ENCODE data around the gene C14orf180.

DNA sequence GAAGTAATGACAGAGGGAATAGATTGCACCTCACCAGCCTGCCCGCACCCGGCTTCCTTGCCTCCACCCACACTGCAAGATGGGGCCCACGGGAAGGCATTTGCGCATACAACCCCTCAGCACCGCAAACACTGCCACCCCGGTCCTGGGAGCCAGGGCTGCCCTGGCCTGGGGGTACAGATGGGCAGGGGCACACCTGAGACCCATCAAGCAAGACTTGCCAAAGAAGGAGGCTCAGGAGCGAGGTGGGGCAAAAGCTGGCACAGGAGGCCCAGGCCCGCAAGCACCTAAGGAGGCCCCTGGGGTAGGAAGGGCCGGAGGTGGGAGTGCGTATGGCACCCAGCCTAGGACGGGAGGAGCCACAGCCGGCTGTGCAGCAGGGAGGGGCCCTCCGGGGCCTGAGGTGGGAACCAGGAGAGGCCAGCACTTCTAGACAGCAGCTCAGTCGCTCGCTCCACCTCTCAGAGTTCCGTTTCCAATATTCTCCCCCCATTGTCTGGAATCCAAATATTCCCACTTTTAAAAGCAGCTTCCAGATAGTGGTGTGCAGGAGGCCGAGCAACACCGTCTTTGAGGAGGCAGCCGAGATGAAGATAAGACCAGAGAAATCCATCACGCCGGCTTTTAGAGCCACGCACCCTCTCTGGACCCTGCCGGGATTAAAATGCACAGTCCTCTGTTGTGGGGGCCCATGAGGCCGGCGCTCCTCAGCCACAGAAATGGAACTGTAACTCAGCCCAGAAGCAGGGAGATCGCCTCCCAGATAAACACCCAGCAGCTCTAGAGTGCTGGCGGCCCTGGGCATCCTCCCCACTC is 12.2 kb upstream of the C14orf180 start:
- TF ChIP-seq, protein P1, sequence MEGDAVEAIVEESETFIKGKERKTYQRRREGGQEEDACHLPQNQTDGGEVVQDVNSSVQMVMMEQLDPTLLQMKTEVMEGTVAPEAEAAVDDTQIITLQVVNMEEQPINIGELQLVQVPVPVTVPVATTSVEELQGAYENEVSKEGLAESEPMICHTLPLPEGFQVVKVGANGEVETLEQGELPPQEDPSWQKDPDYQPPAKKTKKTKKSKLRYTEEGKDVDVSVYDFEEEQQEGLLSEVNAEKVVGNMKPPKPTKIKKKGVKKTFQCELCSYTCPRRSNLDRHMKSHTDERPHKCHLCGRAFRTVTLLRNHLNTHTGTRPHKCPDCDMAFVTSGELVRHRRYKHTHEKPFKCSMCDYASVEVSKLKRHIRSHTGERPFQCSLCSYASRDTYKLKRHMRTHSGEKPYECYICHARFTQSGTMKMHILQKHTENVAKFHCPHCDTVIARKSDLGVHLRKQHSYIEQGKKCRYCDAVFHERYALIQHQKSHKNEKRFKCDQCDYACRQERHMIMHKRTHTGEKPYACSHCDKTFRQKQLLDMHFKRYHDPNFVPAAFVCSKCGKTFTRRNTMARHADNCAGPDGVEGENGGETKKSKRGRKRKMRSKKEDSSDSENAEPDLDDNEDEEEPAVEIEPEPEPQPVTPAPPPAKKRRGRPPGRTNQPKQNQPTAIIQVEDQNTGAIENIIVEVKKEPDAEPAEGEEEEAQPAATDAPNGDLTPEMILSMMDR (IDR thresholded peaks at IDR 0.05): no peak
- TF ChIP-seq EZH2 (IDR thresholded peaks at IDR 0.05): no peak
- TF ChIP-seq EZH2phosphoT487 (IDR thresholded peaks at IDR 0.05): no peak

Data from neural progenitor cell (in vitro differentiated cells).